Endothelial cell of umbilical vein (primary cell): Measurements from ENCODE around the gene PDE6B. TPM values are rescaled to one million over a fixed set of nuclear protein-coding genes. Genes with fewer than 3 reads are reported as not detected.

Experiments
- BruUV-seq: library from RNA; stranded (reverse); fragments of 400-500 nt; replicated peaks from 2 replicates; lab custom pipeline; 2021; lab: Mats Ljungman, UMichigan
- CTCF ChIA-PET: fragments of 300-600, 350-600 bp; sonication (Branson Sonifier 250); formaldehyde crosslinking; loops from one replicate; lab custom pipeline; 2021; ENCODE audit warnings: antibody characterized with exemption, inconsistent platforms; lab: Charles Lee
- POLR2A ChIA-PET: fragments of 300-600, 350-600 bp; sonication (Branson Sonifier 250); formaldehyde crosslinking; loops from one replicate; lab custom pipeline; 2021; ENCODE audit warnings: antibody characterized with exemption, inconsistent platforms; lab: Charles Lee
- DNase-seq: peaks from one replicate; pipeline ENCODE4 v3.0.0-alpha.2; 2011; ENCODE audit warnings: low read depth, low spot score
- FAIRE-seq: peaks from 2 replicates; lab custom pipeline; 2011; peaks lifted over from hg19 to GRCh38; lab: Jason Lieb, UNC
- H2AFZ ChIP-seq: 2 replicates; pipeline ENCODE4 v1.6.0; 2012; ENCODE audit warnings: low read depth, low read length, control low read depth, inconsistent platforms
- H3K27ac ChIP-seq: 2 replicates; pipeline ENCODE4 v1.5.1; 2011; ENCODE audit warnings: low read depth, mild to moderate bottlenecking, control low read depth, low read length, moderate library complexity; ENCODE audit not compliant: insufficient read depth
- H3K27me3 ChIP-seq, 2 experiments: 2 replicates each; pipeline versions ENCODE4 v1.6.0 to v1.6.1; 2011; ENCODE audit warnings: low read length in 2 of 2, mixed read lengths in 1 of 2; ENCODE audit not compliant: control insufficient read depth in 2 of 2, insufficient read depth in 2 of 2
- H3K36me3 ChIP-seq, 2 experiments: 2 replicates in 1 of 2; 3 replicates in 1 of 2; pipeline ENCODE4 v1.5.1; 2011; ENCODE audit warnings: low read length in 2 of 2, mild to moderate bottlenecking in 1 of 2, moderate library complexity in 1 of 2; ENCODE audit not compliant: control insufficient read depth in 2 of 2, insufficient read depth in 2 of 2; ENCODE audit errors: extremely low read depth in 1 of 2
- H3K4me1 ChIP-seq: 3 replicates; pipeline ENCODE4 v1.5.1; 2011; ENCODE audit warnings: mild to moderate bottlenecking, low read length; ENCODE audit not compliant: control insufficient read depth, insufficient read depth; ENCODE audit errors: extremely low read depth
- H3K4me2 ChIP-seq: 2 replicates; pipeline ENCODE4 v1.6.1; 2011; ENCODE audit warnings: low read length, control low read depth, mixed read lengths; ENCODE audit not compliant: insufficient read depth
- H3K4me3 ChIP-seq, 3 experiments: fragments of 200-600 bp in 1 of 3; sonication (generic), shearing (Covaris generic) in 1 of 3; replicated peaks in 1 of 3; 2 replicates each; pipeline ENCODE4 v1.5.1; 2011 to 2016; ENCODE audit warnings: control low read depth in 3 of 3, low read length in 3 of 3, mild to moderate bottlenecking in 2 of 3, inconsistent platforms in 1 of 3, low read depth in 1 of 3, moderate library complexity in 1 of 3; ENCODE audit not compliant: insufficient read depth in 1 of 3
- H3K79me2 ChIP-seq: 2 replicates; pipeline ENCODE4 v1.6.0; 2012; ENCODE audit warnings: low read length, inconsistent platforms; ENCODE audit not compliant: control insufficient read depth, insufficient read depth
- H3K9ac ChIP-seq: replicated peaks from 2 replicates; pipeline ENCODE3; 2011; ENCODE audit warnings: low read length, control low read depth; ENCODE audit not compliant: insufficient read depth; ENCODE audit errors: extremely low read depth
- H3K9me1 ChIP-seq: replicated peaks from 3 replicates; pipeline ENCODE4 v1.6.0; 2011; ENCODE audit warnings: mild to moderate bottlenecking, low read length; ENCODE audit not compliant: control insufficient read depth, insufficient read depth; ENCODE audit errors: extremely low read depth
- H3K9me3 ChIP-seq: replicated peaks from 2 replicates; pipeline ENCODE4 v1.5.1; 2012; ENCODE audit warnings: low read length, inconsistent platforms; ENCODE audit not compliant: control insufficient read depth, insufficient read depth
- H4K20me1 ChIP-seq: replicated peaks from 2 replicates; pipeline ENCODE3; 2011; ENCODE audit warnings: mild to moderate bottlenecking, low read length; ENCODE audit not compliant: control insufficient read depth, insufficient read depth; ENCODE audit errors: extremely low read depth
- CTCF ChIP-seq, 2 donors: IDR thresholded peaks; 1 replicate in 1 of 2; 2 replicates in 1 of 2; pipeline ENCODE4 v1.5.1; 2011; ENCODE audit warnings: low read length in 2 of 2, mild to moderate bottlenecking in 2 of 2, moderate library complexity in 2 of 2, control low read depth in 1 of 2, inconsistent platforms in 1 of 2, low read depth in 1 of 2; ENCODE audit not compliant: insufficient read depth in 1 of 2; ENCODE audit errors: extremely low read depth in 1 of 2
- EZH2 ChIP-seq: IDR thresholded peaks from 2 replicates; pipeline ENCODE4 v1.6.1; 2012; ENCODE audit warnings: borderline replicate concordance, low read depth, mild to moderate bottlenecking, moderate library complexity, low read length, inconsistent platforms; ENCODE audit not compliant: severe bottlenecking
- FOS ChIP-seq: IDR thresholded peaks from 2 replicates; pipeline ENCODE4 v1.6.1; 2011; ENCODE audit warnings: mild to moderate bottlenecking, low read length, moderate library complexity, borderline replicate concordance; ENCODE audit not compliant: insufficient read depth
- GATA2 ChIP-seq: IDR thresholded peaks from 2 replicates; pipeline ENCODE4 v1.7.0; 2011; ENCODE audit warnings: low read depth, mild to moderate bottlenecking, moderate library complexity, mixed read lengths, low read length; ENCODE audit not compliant: insufficient read length, insufficient read depth
- JUN ChIP-seq: IDR thresholded peaks from 2 replicates; pipeline ENCODE4 v1.6.1; 2011; ENCODE audit warnings: borderline replicate concordance, low read depth; ENCODE audit not compliant: insufficient read length, insufficient read depth
- MYC ChIP-seq: IDR thresholded peaks from one replicate; pipeline ENCODE4 v1.6.1; 2011; ENCODE audit warnings: mild to moderate bottlenecking, low read depth, low read length
- POLR2A ChIP-seq: IDR thresholded peaks from 2 replicates; pipeline ENCODE4 v1.6.1; 2012; ENCODE audit warnings: low read depth, mild to moderate bottlenecking, control low read depth, low read length
- POLR2AphosphoS5 ChIP-seq: IDR thresholded peaks from 2 replicates; pipeline ENCODE4 v1.6.1; 2012; ENCODE audit warnings: low read depth, mild to moderate bottlenecking, control low read depth, low read length, moderate library complexity; ENCODE audit not compliant: insufficient read depth
- dilution Hi-C: fragments of 300-500 bp; cut with MboI; formaldehyde crosslinking; loops from one replicate; pipeline ENCODE4 v1.15.0; 2019; ENCODE audit warnings: low sequenced_read_pairs; ENCODE audit not compliant: extremely low pct_ligation_motif_present
- intact Hi-C: fragments of 100-400 bp; cut with micrococcal nuclease; formaldehyde crosslinking; loops from one replicate; pipeline ENCODE4 v1.10.0; 2022
- polyA plus RNA-seq, 4 experiments: library from polyadenylated mRNA; depleted of rRNA in 3 of 4; stranded (reverse) in 3 of 4; unstranded in 1 of 4; fragments of >200 nt; gene quantifications; 2 replicates each; pipeline versions ENCODE4 v1.2.1 to v1.2.3, GENCODE V29; 2011 to 2012; ENCODE audit warnings: missing spikeins in 1 of 4
- total RNA-seq: library from RNA; stranded (reverse); gene quantifications from 2 replicates; pipeline ENCODE4 v1.2.3, GENCODE V29; 2021
- TF ChIP-seq, protein P1 (sequence below): IDR thresholded peaks from 2 replicates; pipeline ENCODE4 v1.6.1; 2011; ENCODE audit not compliant: insufficient read depth, insufficient read length

PDE6B gene
- total and polyA plus RNA-seq, 2 donors (not counting 3 experiments of a cell fraction or from before 2014, with no cell fraction given): 0.77 to 1.8 TPM

DNA sequence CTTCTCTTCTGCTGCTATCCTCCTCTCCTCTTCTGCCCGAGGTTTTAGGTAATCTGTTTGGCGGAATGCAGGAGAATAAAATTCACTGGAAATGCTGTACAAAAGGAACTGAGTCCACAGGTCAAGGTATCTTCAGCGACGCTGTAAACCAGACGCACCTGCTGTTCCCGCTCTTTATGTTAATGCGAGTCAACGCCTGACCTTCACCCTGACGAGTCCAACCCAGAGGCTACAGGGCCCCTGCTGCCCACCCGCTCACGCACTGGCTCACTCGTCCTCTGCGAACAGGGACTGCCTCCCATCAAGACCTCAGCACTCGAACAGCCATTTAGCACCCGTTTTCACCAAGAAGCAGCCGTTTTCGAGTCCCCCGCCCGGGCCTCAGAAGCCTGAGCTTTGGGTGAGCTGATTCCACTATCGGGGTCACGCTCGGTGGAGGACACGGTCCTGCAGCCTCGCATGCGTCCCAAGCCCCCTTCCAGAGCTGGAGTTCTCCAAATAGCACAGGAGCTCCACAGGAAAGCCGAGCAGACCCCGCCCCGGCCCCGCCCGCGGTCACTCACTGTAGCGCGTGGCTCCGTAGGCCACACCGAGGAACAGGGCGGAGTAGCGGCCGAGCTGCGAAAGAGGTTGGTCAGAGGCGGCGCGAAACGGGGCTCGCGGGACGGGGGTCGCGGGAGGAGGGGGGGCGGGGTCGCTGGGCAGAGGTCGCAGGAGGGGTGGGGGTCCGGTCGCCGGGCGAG, 48.1 kb downstream of the PDE6B start:
- POLR2A ChIA-PET: no interaction called here
- Histone ChIP-seq H3K9me1 (no peaks in the 10 kb centered on the region), H3K4me2 (peak overlapping the region; percentile 85), H3K4me3 (peak overlapping the region; percentile 64 to 87 (median 72)), H3K36me3 (peaks cover 9% of the 10 kb centered on the region in 2 experiments), H3K4me1 (peaks cover 12% of the 10 kb centered on the region), H3K27me3 (no peaks in the 10 kb centered on the region), H4K20me1 (no peaks in the 10 kb centered on the region), H3K9me3 (no peaks in the 10 kb centered on the region), H3K79me2 (peaks cover 12% of the 10 kb centered on the region), H2AFZ (peak overlapping the region; percentile 26), H3K27ac (no peak overlapping the region), H3K9ac (peak overlapping the region; percentile 46)
- dilution Hi-C loops: no loop called here
- TF ChIP-seq JUN: no peak
- no peak for TF ChIP-seq POLR2A
- no peak for TF ChIP-seq MYC
- no peak for TF ChIP-seq GATA2
- TF ChIP-seq POLR2AphosphoS5: no peak
- TF ChIP-seq, protein P1, sequence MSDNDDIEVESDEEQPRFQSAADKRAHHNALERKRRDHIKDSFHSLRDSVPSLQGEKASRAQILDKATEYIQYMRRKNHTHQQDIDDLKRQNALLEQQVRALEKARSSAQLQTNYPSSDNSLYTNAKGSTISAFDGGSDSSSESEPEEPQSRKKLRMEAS: no peak
- no peak for TF ChIP-seq CTCF (IDR thresholded peaks at IDR 0.05; ENCODE audit: extremely low read depth in 1 of 2, insufficient read depth in 1 of 2, low read depth in 1 of 2, low read length in 2 of 2)
- TF ChIP-seq FOS: no peak
- no peak for TF ChIP-seq EZH2
- CTCF ChIA-PET: interaction anchor here (0.7 to 1.5 kb wide), 5 partner anchors 11 to 429 kb away, joined by 3 to 15 read pairs (median 4); no protein-coding TSS in a partner anchor
- BruUV-seq: TSS peak; percentile 59
- FAIRE-seq (no peak), DNase-seq (peak; percentile 21)
- intact Hi-C loops: loop anchor here (10.0 kb wide), 2 partner anchors 199 to 339 kb away; partner anchors contain the start of gene ZNF141
